ENCODE measurements around the gene RRM1.
"Not testable (repeated sequence)": the region's sequence is repeated elsewhere in the genome, so short reads cannot be mapped to it uniquely, and the experiment has no call there.

Gene RRM1

GRCh38 chr11:4084406-4085125 is 10.0 kb upstream of the RRM1 start:
- DNase-seq: no peak

GRCh38 chr11:4085575-4085974 is 9.0 kb upstream of the RRM1 start:
- no peak for DNase-seq

GRCh38 chr11:4086575-4087353 is 7.8 kb upstream of the RRM1 start:
- no peak for DNase-seq

- DNase-seq: no peak
Observed at GRCh38 chr11:4087551-4087950, 7.0 kb upstream of the RRM1 start.

GRCh38 chr11:4090258-4090657 is 4.3 kb upstream of the RRM1 start:
- no peak for DNase-seq

- no peak for DNase-seq
Observed at GRCh38 chr11:4092026-4092425, 2.6 kb upstream of the RRM1 start.

- DNase-seq: no peak
Observed at GRCh38 chr11:4093519-4094347, 866 bp upstream of the RRM1 start.

GRCh38 chr11:4095509-4096230 is 1.1 kb downstream of the RRM1 start:
- DNase-seq: no peak

GRCh38 chr11:4098026-4098621 is 3.5 kb downstream of the RRM1 start:
- no peak for DNase-seq

GRCh38 chr11:4102711-4103110 is 8.1 kb downstream of the RRM1 start:
- no peak for DNase-seq

- DNase-seq: no peak
Observed at GRCh38 chr11:4103269-4103668, 8.7 kb downstream of the RRM1 start.

- DNase-seq: no peak
Observed at GRCh38 chr11:4105916-4106315, 11.3 kb downstream of the RRM1 start.

GRCh38 chr11:4111834-4112233 is 17.2 kb downstream of the RRM1 start:
- no peak for DNase-seq

- DNase-seq: no peak
Observed at GRCh38 chr11:4115128-4115527, 20.5 kb downstream of the RRM1 start.

GRCh38 chr11:4118107-4118506 is 23.5 kb downstream of the RRM1 start:
- no peak for DNase-seq

- DNase-seq: no peak
Observed at GRCh38 chr11:4123218-4123617, 28.6 kb downstream of the RRM1 start.

GRCh38 chr11:4125141-4125540 is 30.5 kb downstream of the RRM1 start:
- no peak for DNase-seq

GRCh38 chr11:4127357-4127756 is 32.8 kb downstream of the RRM1 start:
- no peak for DNase-seq

GRCh38 chr11:4130219-4130618 is 35.6 kb downstream of the RRM1 start:
- not testable (repeated sequence) for DNase-seq

GRCh38 chr11:4134806-4135205 is 40.2 kb downstream of the RRM1 start:
- DNase-seq: no peak

- no peak for DNase-seq
Observed at GRCh38 chr11:4138497-4138896, 43.9 kb downstream of the RRM1 start.

GRCh38 chr11:4140067-4140636 is 45.6 kb downstream of the RRM1 start:
- no peak for DNase-seq

All from activated CD4-positive, CD25-positive, alpha-beta regulatory T cell treated with anti-CD3 and anti-CD28 coated beads, Interleukin-2, amount 50 U/mL, for 72 hours (primary cell).